GM18519 (cell line): ENCODE results near the gene SLC25A22.

Source experiments
- ATAC-seq: cut with Tn5 transposase; IDR thresholded peaks from one replicate; pipeline ENCODE4 v1.9.1; 2021; ENCODE audit warnings: mild to moderate bottlenecking, moderate library complexity; ENCODE audit not compliant: unreplicated experiment, low FRiP score

The SLC25A22 gene

GRCh38 chr11:798093-798713 is at the start of gene SLC25A22:
Gene SLC25A22 (minus strand): TSS chr11:798281. CDS start chr11:795006, 3,275 bp downstream.
- ATAC-seq = peak; percentile 42

GRCh38 chr11:847876-848275 is 49.8 kb upstream of the SLC25A22 start:
- ATAC-seq = no peak

GRCh38 chr11:846496-847098 is 48.5 kb upstream of the SLC25A22 start:
- ATAC-seq = no peak

GRCh38 chr11:845872-846495 is 47.9 kb upstream of the SLC25A22 start:
- no peak for ATAC-seq

GRCh38 chr11:844693-845644 is 46.9 kb upstream of the SLC25A22 start:
- no peak for ATAC-seq

- ATAC-seq = no peak
Measured at GRCh38 chr11:843818-844692, 46.0 kb upstream of the SLC25A22 start.

- ATAC-seq = no peak
Measured at GRCh38 chr11:843086-843734, 45.1 kb upstream of the SLC25A22 start.

- ATAC-seq = peak; percentile 46
Measured at GRCh38 chr11:842370-843002, 44.4 kb upstream of the SLC25A22 start, which contains the start of the genes POLR2L and TSPAN4. Gene POLR2L (minus strand): TSS chr11:842529. CDS start chr11:842508, 21 bp downstream. Gene TSPAN4 (plus strand): TSS chr11:842852. CDS start chr11:850305, 7,453 bp downstream.

- no peak for ATAC-seq
Measured at GRCh38 chr11:841981-842369, 43.9 kb upstream of the SLC25A22 start.

GRCh38 chr11:839875-840617 is 42.0 kb upstream of the SLC25A22 start:
- no peak for ATAC-seq

- no peak for ATAC-seq
Measured at GRCh38 chr11:839280-839623, 41.2 kb upstream of the SLC25A22 start.

GRCh38 chr11:838441-839279 is 40.6 kb upstream of the SLC25A22 start:
- ATAC-seq = no peak

- ATAC-seq = no peak
Measured at GRCh38 chr11:837990-838307, 39.9 kb upstream of the SLC25A22 start.

- ATAC-seq = no peak
Measured at GRCh38 chr11:837189-837989, 39.3 kb upstream of the SLC25A22 start.

GRCh38 chr11:836700-837099 is 38.6 kb upstream of the SLC25A22 start:
- ATAC-seq = no peak

GRCh38 chr11:836274-836673 is 38.2 kb upstream of the SLC25A22 start:
- ATAC-seq = no peak
